CD4-positive, alpha-beta T cell treated with Interferon alpha-2 for 1 hour (primary cell): Measurements from ENCODE around the gene NSMF.

Source experiments
- DNase-seq, 2 donors: peaks; one replicate each; pipeline ENCODE4 v3.0.0-alpha.2; 2020 to 2022

The NSMF gene

GRCh38 chr9:137459152-137459600 is at the start of gene NSMF:
TSS of gene NSMF (minus strand) at chr9:137459334. CDS start at chr9:137459102, 232 bp downstream.
- DNase-seq: peak; percentile 92 to 95

GRCh38 chr9:137506702-137507171 is 47.6 kb upstream of the NSMF start:
- DNase-seq: no peak

GRCh38 chr9:137506274-137506673 is 47.1 kb upstream of the NSMF start:
- no peak for DNase-seq

- DNase-seq: no peak
These were observed 46.4 kb upstream of the NSMF start for GRCh38 chr9:137505421-137506140.

- no peak for DNase-seq
These were observed 45.3 kb upstream of the NSMF start for GRCh38 chr9:137504432-137504777.

- DNase-seq: no peak
These were observed 43.1 kb upstream of the NSMF start for GRCh38 chr9:137502008-137502911.

GRCh38 chr9:137501457-137501856 is 42.3 kb upstream of the NSMF start:
- no peak for DNase-seq

GRCh38 chr9:137500666-137501397 is 41.7 kb upstream of the NSMF start:
- no peak for DNase-seq

- DNase-seq: no peak
These were observed 40.9 kb upstream of the NSMF start for GRCh38 chr9:137499858-137500661.

GRCh38 chr9:137499416-137499815 is 40.3 kb upstream of the NSMF start:
- no peak for DNase-seq

GRCh38 chr9:137498720-137499150 is 39.6 kb upstream of the NSMF start:
- no peak for DNase-seq

- no peak for DNase-seq
These were observed 39.0 kb upstream of the NSMF start for GRCh38 chr9:137497921-137498719.

GRCh38 chr9:137496601-137497375 is 37.7 kb upstream of the NSMF start:
- DNase-seq: no peak

GRCh38 chr9:137494550-137495351 is 35.6 kb upstream of the NSMF start:
- DNase-seq: no peak

- DNase-seq: peak in 1 of 2 donors; percentile 12
These were observed 35.0 kb upstream of the NSMF start for GRCh38 chr9:137494104-137494544.

- DNase-seq: no peak
These were observed 34.4 kb upstream of the NSMF start for GRCh38 chr9:137493364-137494103.

GRCh38 chr9:137492464-137493363 is 33.6 kb upstream of the NSMF start:
- DNase-seq: peak in 1 of 2 donors; percentile 18
